WERI-Rb-1 (cell line): ENCODE measurements around the gene NIF3L1.

Experiments used
- DNase-seq: peaks from one replicate; pipeline ENCODE4 v3.0.0-alpha.2; 2020
- H3K27ac ChIP-seq: fragments of 250-450 bp; sonication (Bioruptor Pico); 2 replicates; pipeline ENCODE4 v1.5.1; 2020; ENCODE audit warnings: mild to moderate bottlenecking, moderate library complexity
- H3K27me3 ChIP-seq: fragments of 250-450 bp; sonication (Bioruptor Pico); 2 replicates; pipeline ENCODE4 v1.5.1; 2021; ENCODE audit warnings: mild to moderate bottlenecking, low read depth, moderate library complexity; ENCODE audit not compliant: insufficient read depth, severe bottlenecking
- H3K36me3 ChIP-seq: fragments of 250-450 bp; sonication (Bioruptor Pico); 2 replicates; pipeline ENCODE4 v1.5.1; 2020; ENCODE audit warnings: mild to moderate bottlenecking, moderate library complexity
- H3K4me3 ChIP-seq: 2 replicates; pipeline ENCODE4 v1.5.1; 2011; ENCODE audit warnings: low read depth, mild to moderate bottlenecking, control low read depth, low read length
- H3K9me3 ChIP-seq: fragments of 250-450 bp; sonication (Bioruptor Pico); 2 replicates; pipeline ENCODE4 v1.5.1; 2021; ENCODE audit warnings: mild to moderate bottlenecking, moderate library complexity; ENCODE audit not compliant: severe bottlenecking
- CTCF ChIP-seq: IDR thresholded peaks from 2 replicates; pipeline ENCODE4 v1.5.1; 2011; ENCODE audit warnings: low read depth, mild to moderate bottlenecking, control low read depth, inconsistent platforms, low read length

The NIF3L1 gene

GRCh38 chr2:200847269-200847668 lies 41.9 kb upstream of the NIF3L1 start:
- TF ChIP-seq CTCF, result no peak
- Histone ChIP-seq H3K36me3 (peaks cover 15% of the 10 kb centered on the region), H3K27ac (no peak overlapping the region), H3K27me3 (no peaks in the 10 kb centered on the region), H3K9me3 (no peaks in the 10 kb centered on the region), H3K4me3 (no peak overlapping the region)
- no peak for DNase-seq

- Histone ChIP-seq H3K27ac (no peak overlapping the region), H3K4me3 (no peak overlapping the region), H3K9me3 (no peaks in the 10 kb centered on the region), H3K36me3 (peaks cover 22% of the 10 kb centered on the region), H3K27me3 (no peaks in the 10 kb centered on the region)
- DNase-seq, result no peak
- TF ChIP-seq CTCF, result no peak
Observed at GRCh38 chr2:200847939-200848338, 41.2 kb upstream of the NIF3L1 start.

GRCh38 chr2:200850512-200851256 lies 38.5 kb upstream of the NIF3L1 start:
- no peaks in the 10 kb centered on the region for H3K27me3 ChIP-seq
- no peak for TF ChIP-seq CTCF
- no peaks in the 10 kb centered on the region for H3K9me3 ChIP-seq
- H3K36me3 ChIP-seq, result peaks cover 49% of the 10 kb centered on the region
- no peak for DNase-seq
- H3K4me3 ChIP-seq, result no peak overlapping the region
- no peak overlapping the region for H3K27ac ChIP-seq

GRCh38 chr2:200851398-200852248 lies 37.5 kb upstream of the NIF3L1 start:
- no peak for TF ChIP-seq CTCF
- H3K36me3 ChIP-seq, result peaks cover 59% of the 10 kb centered on the region
- H3K27ac ChIP-seq, result no peak overlapping the region
- H3K9me3 ChIP-seq, result no peaks in the 10 kb centered on the region
- no peaks in the 10 kb centered on the region for H3K27me3 ChIP-seq
- no peak overlapping the region for H3K4me3 ChIP-seq
- no peak for DNase-seq

GRCh38 chr2:200852605-200853004 lies 36.6 kb upstream of the NIF3L1 start:
- Histone ChIP-seq H3K27me3 (no peaks in the 10 kb centered on the region), H3K36me3 (peaks cover 68% of the 10 kb centered on the region), H3K4me3 (no peak overlapping the region), H3K27ac (no peak overlapping the region), H3K9me3 (no peaks in the 10 kb centered on the region)
- no peak for DNase-seq
- TF ChIP-seq CTCF, result no peak
